HepG2 (cell line): ENCODE data around the gene PROC. TPM values are rescaled to one million over a fixed set of nuclear protein-coding genes. Genes with fewer than 3 reads are reported as not detected.

ENCODE experiments used
- FIP1L1 ChIP-seq: fragments of 200-400 bp; formaldehyde crosslinking; IDR thresholded peaks from 2 replicates; pipeline ENCODE4 v1.6.1; 2018; ENCODE audit warnings: low read depth, mild to moderate bottlenecking, low read length, moderate library complexity, borderline replicate concordance; ENCODE audit not compliant: insufficient read depth
- GPN1 ChIP-seq: sonication (generic); formaldehyde crosslinking; IDR thresholded peaks from 2 replicates; pipeline ENCODE4 v1.5.1; 2020; ENCODE audit warnings: missing genetic modification reagents, borderline replicate concordance
- JARID2 ChIP-seq: sonication (generic); formaldehyde crosslinking; IDR thresholded peaks from 2 replicates; pipeline ENCODE4 v1.8.1; 2023; ENCODE audit warnings: missing genetic modification reagents, inconsistent platforms; ENCODE audit not compliant: insufficient replicate concordance
- KMT2A ChIP-seq: sonication (generic); formaldehyde crosslinking; IDR thresholded peaks from 2 replicates; pipeline ENCODE4 v1.4.0; 2020; ENCODE audit warnings: missing genetic modification reagents
- KMT2B ChIP-seq: IDR thresholded peaks from 2 replicates; pipeline ENCODE4 v1.6.1; 2016; ENCODE audit warnings: missing genetic modification reagents, missing compliant biosample characterization
- MEF2D ChIP-seq: sonication (generic); formaldehyde crosslinking; IDR thresholded peaks from 2 replicates; pipeline ENCODE4 v1.5.1; 2020; ENCODE audit warnings: mild to moderate bottlenecking, missing genetic modification reagents
- MXD3 ChIP-seq: IDR thresholded peaks from 2 replicates; pipeline ENCODE4 v1.6.1; 2016; ENCODE audit warnings: mild to moderate bottlenecking, missing biosample characterization, missing genetic modification reagents
- POLR2AphosphoS2 ChIP-seq: IDR thresholded peaks from 2 replicates; pipeline ENCODE4 v1.6.1; 2011; ENCODE audit warnings: low read depth, low read length, improper control_type of control experiment
- RFX5 ChIP-seq: IDR thresholded peaks from 2 replicates; pipeline ENCODE4 v1.6.1; 2011; ENCODE audit warnings: low read depth, low read length, improper control_type of control experiment
- RXRB ChIP-seq: IDR thresholded peaks from 2 replicates; pipeline ENCODE4 v1.6.1; 2016; ENCODE audit warnings: borderline replicate concordance, missing genetic modification reagents, missing compliant biosample characterization
- SATB2 ChIP-seq: sonication (generic); formaldehyde crosslinking; IDR thresholded peaks from 2 replicates; pipeline ENCODE4 v1.5.0; 2020; ENCODE audit warnings: missing genetic modification reagents
- SKI ChIP-seq: fragments of 450-650 bp; IDR thresholded peaks from one replicate; pipeline ENCODE4 v1.6.1; 2018; ENCODE audit warnings: mild to moderate bottlenecking; ENCODE audit not compliant: partially characterized antibody
- SOX13 ChIP-seq, 3 experiments: fragments of 450-650 bp in 1 of 3; sonication (generic) in 1 of 3; formaldehyde crosslinking in 1 of 3; IDR thresholded peaks in 2 of 3; conservative IDR thresholded peaks in 1 of 3; 2 replicates each; pipeline versions ENCODE4 v1.5.0 to v1.6.1; 2016 to 2020; ENCODE audit warnings: antibody characterized with exemption in 1 of 3, mild to moderate bottlenecking in 1 of 3, missing compliant biosample characterization in 1 of 3, missing genetic modification reagents in 1 of 3, moderate library complexity in 1 of 3
- YEATS4 ChIP-seq: sonication (generic); formaldehyde crosslinking; IDR thresholded peaks from 2 replicates; pipeline ENCODE4 v1.4.0; 2020; ENCODE audit warnings: missing genetic modification reagents, borderline replicate concordance
- ZNF557 ChIP-seq: sonication (generic); formaldehyde crosslinking; IDR thresholded peaks from 2 replicates; pipeline ENCODE4 v1.4.0; 2020; ENCODE audit warnings: missing genetic modification reagents
- ZNF841 ChIP-seq: sonication (generic); formaldehyde crosslinking; IDR thresholded peaks from 2 replicates; pipeline ENCODE4 v1.8.1; 2023; ENCODE audit warnings: missing genetic modification reagents, borderline replicate concordance
- ZSCAN22 ChIP-seq: sonication (generic); formaldehyde crosslinking; IDR thresholded peaks from 2 replicates; pipeline ENCODE4 v1.4.0; 2020; ENCODE audit warnings: mild to moderate bottlenecking, missing genetic modification reagents
- polyA plus RNA-seq, 8 experiments: library from polyadenylated mRNA; depleted of rRNA in 3 of 8; stranded (reverse) in 7 of 8; unstranded in 1 of 8; fragments of >200 nt; fragmentation: Illumina TruSeq in 4 of 8; extraction: Trizol in 4 of 8; gene quantifications; 2 replicates each; pipeline versions ENCODE4 v1.2.1 to v1.2.3, GENCODE V29; 2011 to 2016; ENCODE audit warnings: low read depth in 4 of 8, missing spikeins in 1 of 8, mixed read lengths in 1 of 8; ENCODE audit not compliant: insufficient read depth in 1 of 8
- total RNA-seq, 5 experiments: library from RNA; depleted of rRNA; stranded (reverse); fragments of >200 nt; fragmentation: Illumina TruSeq; extraction: Trizol; gene quantifications; 2 replicates each; pipeline ENCODE4 v1.2.3, GENCODE V29; 2016; ENCODE audit warnings: low read depth in 1 of 5
- TF ChIP-seq, protein P1 (sequence below): sonication (generic); formaldehyde crosslinking; IDR thresholded peaks from 2 replicates; pipeline ENCODE4 v1.5.0; 2020; ENCODE audit warnings: missing genetic modification reagents
- TF ChIP-seq, protein P2 (sequence below): sonication (generic); formaldehyde crosslinking; IDR thresholded peaks from 2 replicates; pipeline ENCODE4 v1.9.0; 2021; ENCODE audit warnings: missing genetic modification reagents, borderline replicate concordance
- TF ChIP-seq, protein P3 (sequence below): sonication (generic); formaldehyde crosslinking; IDR thresholded peaks from 2 replicates; pipeline ENCODE4 v1.5.1; 2020; ENCODE audit warnings: missing genetic modification reagents, mild to moderate bottlenecking, borderline replicate concordance
- TF ChIP-seq, protein P4 (sequence below): sonication (generic); formaldehyde crosslinking; conservative IDR thresholded peaks from 2 replicates; pipeline ENCODE4 v1.5.0; 2020; ENCODE audit warnings: missing genetic modification reagents

Gene PROC
- total and polyA plus RNA-seq, 2 of the 13 experiments (the other 11 are each of a cell fraction or from before 2014, with no cell fraction given), result 134 to 185 TPM

DNA sequence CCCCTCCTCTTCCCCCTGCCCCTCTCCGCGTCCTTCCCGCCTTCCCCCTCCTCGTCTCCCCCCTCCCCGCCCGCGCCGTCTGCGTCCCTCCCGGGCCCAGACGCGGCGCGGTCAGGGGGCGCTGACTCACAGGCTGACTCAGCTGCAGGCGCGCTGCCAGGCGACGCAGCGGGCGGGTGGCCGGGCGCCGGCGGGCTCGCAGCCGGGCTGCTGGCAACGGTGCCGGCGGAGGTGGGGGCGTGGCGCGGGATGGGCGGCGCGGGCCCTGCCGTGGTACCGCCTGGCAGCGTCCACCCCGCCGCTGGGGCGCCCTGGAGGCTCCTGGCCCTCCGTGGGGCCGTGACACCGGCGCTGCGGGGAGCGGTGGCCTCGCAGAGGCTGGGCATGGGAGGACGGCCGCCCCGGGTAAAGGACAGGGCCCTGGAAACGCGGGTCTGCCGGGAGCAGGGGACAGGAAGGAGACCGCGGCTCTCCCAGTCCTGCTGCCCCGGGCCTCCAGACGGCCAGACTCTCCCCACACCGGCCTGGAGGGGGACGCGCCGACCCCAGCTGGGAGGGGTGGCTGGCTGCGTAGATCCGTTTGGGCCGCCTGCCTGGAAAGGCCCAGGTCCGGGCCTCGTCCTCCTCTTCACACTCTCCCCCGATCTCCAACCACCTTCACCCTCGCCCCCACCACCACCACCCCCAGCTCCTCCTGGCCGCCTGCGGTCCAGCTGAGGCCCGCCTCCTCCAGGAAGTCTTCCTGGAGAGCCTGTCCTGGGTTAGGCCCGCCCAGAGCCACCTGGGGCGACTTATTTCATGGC is 10.0 kb upstream of the PROC start (continued):
- TF ChIP-seq GPN1 (CRISPR knock-in tag) (no peak; the same call in 1 of the 2 replicates), YEATS4 (CRISPR knock-in tag) (no peak; the same call in 1 of the 2 replicates), ZNF841 (CRISPR knock-in tag) (no peak), POLR2AphosphoS2 (no peak), RFX5 (no peak; the same call in 1 of the 2 replicates), FIP1L1 (0 out of 2 replicates have a peak, but pooled peaks have one; percentile 80), SATB2 (CRISPR knock-in tag) (no peak), KMT2B (CRISPR knock-in tag) (peak; percentile 68), MXD3 (CRISPR knock-in tag) (peak; percentile 63; the same call in 1 of the 2 replicates), RXRB (CRISPR knock-in tag) (peak; percentile 12; the same call in 1 of the 2 replicates), ZNF557 (no peak), ZSCAN22 (CRISPR knock-in tag) (peak; percentile 43; the same call in 1 of the 2 replicates), SOX13 (IDR thresholded peaks at IDR 0.05) (no peak), SOX13 (CRISPR knock-in tag; conservative IDR thresholded peaks at IDR 0.05 in 1 of 2, IDR thresholded peaks at IDR 0.05 in 1 of 2) (no peak; a peak in 1 of 4 replicates), MEF2D (no peak), SKI (peak; percentile 100), KMT2A (peak; percentile 51; the same call in 1 of the 2 replicates), JARID2 (CRISPR knock-in tag) (no peak)
- TF ChIP-seq, protein P1, sequence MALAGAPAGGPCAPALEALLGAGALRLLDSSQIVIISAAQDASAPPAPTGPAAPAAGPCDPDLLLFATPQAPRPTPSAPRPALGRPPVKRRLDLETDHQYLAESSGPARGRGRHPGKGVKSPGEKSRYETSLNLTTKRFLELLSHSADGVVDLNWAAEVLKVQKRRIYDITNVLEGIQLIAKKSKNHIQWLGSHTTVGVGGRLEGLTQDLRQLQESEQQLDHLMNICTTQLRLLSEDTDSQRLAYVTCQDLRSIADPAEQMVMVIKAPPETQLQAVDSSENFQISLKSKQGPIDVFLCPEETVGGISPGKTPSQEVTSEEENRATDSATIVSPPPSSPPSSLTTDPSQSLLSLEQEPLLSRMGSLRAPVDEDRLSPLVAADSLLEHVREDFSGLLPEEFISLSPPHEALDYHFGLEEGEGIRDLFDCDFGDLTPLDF, result no peak
- TF ChIP-seq, protein P2, sequence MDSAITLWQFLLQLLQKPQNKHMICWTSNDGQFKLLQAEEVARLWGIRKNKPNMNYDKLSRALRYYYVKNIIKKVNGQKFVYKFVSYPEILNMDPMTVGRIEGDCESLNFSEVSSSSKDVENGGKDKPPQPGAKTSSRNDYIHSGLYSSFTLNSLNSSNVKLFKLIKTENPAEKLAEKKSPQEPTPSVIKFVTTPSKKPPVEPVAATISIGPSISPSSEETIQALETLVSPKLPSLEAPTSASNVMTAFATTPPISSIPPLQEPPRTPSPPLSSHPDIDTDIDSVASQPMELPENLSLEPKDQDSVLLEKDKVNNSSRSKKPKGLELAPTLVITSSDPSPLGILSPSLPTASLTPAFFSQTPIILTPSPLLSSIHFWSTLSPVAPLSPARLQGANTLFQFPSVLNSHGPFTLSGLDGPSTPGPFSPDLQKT (CRISPR knock-in tag), result no peak
- TF ChIP-seq, protein P3, sequence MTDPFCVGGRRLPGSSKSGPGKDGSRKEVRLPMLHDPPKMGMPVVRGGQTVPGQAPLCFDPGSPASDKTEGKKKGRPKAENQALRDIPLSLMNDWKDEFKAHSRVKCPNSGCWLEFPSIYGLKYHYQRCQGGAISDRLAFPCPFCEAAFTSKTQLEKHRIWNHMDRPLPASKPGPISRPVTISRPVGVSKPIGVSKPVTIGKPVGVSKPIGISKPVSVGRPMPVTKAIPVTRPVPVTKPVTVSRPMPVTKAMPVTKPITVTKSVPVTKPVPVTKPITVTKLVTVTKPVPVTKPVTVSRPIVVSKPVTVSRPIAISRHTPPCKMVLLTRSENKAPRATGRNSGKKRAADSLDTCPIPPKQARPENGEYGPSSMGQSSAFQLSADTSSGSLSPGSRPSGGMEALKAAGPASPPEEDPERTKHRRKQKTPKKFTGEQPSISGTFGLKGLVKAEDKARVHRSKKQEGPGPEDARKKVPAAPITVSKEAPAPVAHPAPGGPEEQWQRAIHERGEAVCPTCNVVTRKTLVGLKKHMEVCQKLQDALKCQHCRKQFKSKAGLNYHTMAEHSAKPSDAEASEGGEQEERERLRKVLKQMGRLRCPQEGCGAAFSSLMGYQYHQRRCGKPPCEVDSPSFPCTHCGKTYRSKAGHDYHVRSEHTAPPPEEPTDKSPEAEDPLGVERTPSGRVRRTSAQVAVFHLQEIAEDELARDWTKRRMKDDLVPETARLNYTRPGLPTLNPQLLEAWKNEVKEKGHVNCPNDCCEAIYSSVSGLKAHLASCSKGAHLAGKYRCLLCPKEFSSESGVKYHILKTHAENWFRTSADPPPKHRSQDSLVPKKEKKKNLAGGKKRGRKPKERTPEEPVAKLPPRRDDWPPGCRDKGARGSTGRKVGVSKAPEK (CRISPR knock-in tag), result no peak; the same call in 1 of the 2 replicates
- TF ChIP-seq, protein P4, sequence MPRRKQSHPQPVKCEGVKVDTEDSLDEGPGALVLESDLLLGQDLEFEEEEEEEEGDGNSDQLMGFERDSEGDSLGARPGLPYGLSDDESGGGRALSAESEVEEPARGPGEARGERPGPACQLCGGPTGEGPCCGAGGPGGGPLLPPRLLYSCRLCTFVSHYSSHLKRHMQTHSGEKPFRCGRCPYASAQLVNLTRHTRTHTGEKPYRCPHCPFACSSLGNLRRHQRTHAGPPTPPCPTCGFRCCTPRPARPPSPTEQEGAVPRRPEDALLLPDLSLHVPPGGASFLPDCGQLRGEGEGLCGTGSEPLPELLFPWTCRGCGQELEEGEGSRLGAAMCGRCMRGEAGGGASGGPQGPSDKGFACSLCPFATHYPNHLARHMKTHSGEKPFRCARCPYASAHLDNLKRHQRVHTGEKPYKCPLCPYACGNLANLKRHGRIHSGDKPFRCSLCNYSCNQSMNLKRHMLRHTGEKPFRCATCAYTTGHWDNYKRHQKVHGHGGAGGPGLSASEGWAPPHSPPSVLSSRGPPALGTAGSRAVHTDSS (CRISPR knock-in tag), result no peak
